GM12892 (cell line): ENCODE results near the gene RAB10.

Experiments
- POLR2A ChIP-seq: IDR thresholded peaks from 2 replicates; pipeline ENCODE4 v1.6.1; 2011; ENCODE audit warnings: low read depth, low read length, control low read depth
- TAF1 ChIP-seq: IDR thresholded peaks from 2 replicates; pipeline ENCODE4 v1.6.1; 2011; ENCODE audit warnings: low read depth, mild to moderate bottlenecking, control low read depth, low read length, borderline replicate concordance

DNA sequence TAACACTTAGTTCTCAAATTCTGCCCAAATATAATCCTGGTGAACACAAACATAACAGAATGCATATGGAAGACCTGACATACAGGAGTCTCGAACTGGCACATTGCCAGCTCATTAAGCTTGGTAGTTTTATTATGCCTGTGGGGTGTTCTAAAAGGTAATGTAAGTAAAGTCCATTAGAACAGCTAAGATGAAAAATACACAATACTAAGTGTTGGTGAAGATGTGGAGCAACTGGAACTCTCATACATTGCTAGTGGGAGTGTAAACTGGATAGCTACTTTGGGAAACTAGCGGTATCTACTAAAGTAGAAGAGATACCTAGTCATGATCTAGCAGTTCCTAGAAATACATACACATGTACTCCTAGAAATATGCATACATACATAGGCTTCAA is 24.3 kb upstream of the RAB10 start:
- TF ChIP-seq POLR2A (no peak), TAF1 (no peak)
